ENCODE measurements around the gene NCAM1.
A peak's percentile ranks its signal among the peaks of the same experiment; 100 is the strongest.

NCAM1 gene

GRCh38 chr11:113272927-113273615, 311.9 kb downstream of the NCAM1 start:
- no peak for DNase-seq (ENCODE audit: low read depth)
- no peak overlapping the region for H3K4me3 ChIP-seq (ENCODE audit: low read length)
- no peak for TF ChIP-seq CTCF (IDR thresholded peaks at IDR 0.05; ENCODE audit: insufficient read depth, low read depth, low read length, missing control alignments)

GRCh38 chr11:113273720-113274119, 312.5 kb downstream of the NCAM1 start:
- no peak overlapping the region for H3K4me3 ChIP-seq (ENCODE audit: low read length)
- DNase-seq (ENCODE audit: low read depth), result no peak
- no peak for TF ChIP-seq CTCF (IDR thresholded peaks at IDR 0.05; ENCODE audit: insufficient read depth, low read depth, low read length, missing control alignments)

GRCh38 chr11:113274713-113275582, 313.7 kb downstream of the NCAM1 start:
- TF ChIP-seq CTCF (IDR thresholded peaks at IDR 0.05; ENCODE audit: insufficient read depth, low read depth, low read length, missing control alignments), result peak; percentile 8
- no peak overlapping the region for H3K4me3 ChIP-seq (ENCODE audit: low read length)
- peak; percentile 20 for DNase-seq (ENCODE audit: low read depth)

- no peak for TF ChIP-seq CTCF (IDR thresholded peaks at IDR 0.05; ENCODE audit: insufficient read depth, low read depth, low read length, missing control alignments)
- DNase-seq (ENCODE audit: low read depth), result no peak
- no peak overlapping the region for H3K4me3 ChIP-seq (ENCODE audit: low read length)
These were observed 314.4 kb downstream of the NCAM1 start for GRCh38 chr11:113275602-113276001.

- DNase-seq (ENCODE audit: low read depth), result no peak
- no peak for TF ChIP-seq CTCF (IDR thresholded peaks at IDR 0.05; ENCODE audit: insufficient read depth, low read depth, low read length, missing control alignments)
- H3K4me3 ChIP-seq (ENCODE audit: low read length), result no peak overlapping the region
These were observed 315.2 kb downstream of the NCAM1 start for GRCh38 chr11:113276466-113276865.

- no peak for TF ChIP-seq CTCF (IDR thresholded peaks at IDR 0.05; ENCODE audit: insufficient read depth, low read depth, low read length, missing control alignments)
- no peak for DNase-seq (ENCODE audit: low read depth)
- H3K4me3 ChIP-seq (ENCODE audit: low read length), result no peak overlapping the region
These were observed 316.7 kb downstream of the NCAM1 start for GRCh38 chr11:113277907-113278306.
